ENCODE results near the gene KLC1.
"Not testable (repeated sequence)": the region's sequence is repeated elsewhere in the genome, so short reads cannot be mapped to it uniquely, and the experiment has no call there.

The KLC1 gene

DNA sequence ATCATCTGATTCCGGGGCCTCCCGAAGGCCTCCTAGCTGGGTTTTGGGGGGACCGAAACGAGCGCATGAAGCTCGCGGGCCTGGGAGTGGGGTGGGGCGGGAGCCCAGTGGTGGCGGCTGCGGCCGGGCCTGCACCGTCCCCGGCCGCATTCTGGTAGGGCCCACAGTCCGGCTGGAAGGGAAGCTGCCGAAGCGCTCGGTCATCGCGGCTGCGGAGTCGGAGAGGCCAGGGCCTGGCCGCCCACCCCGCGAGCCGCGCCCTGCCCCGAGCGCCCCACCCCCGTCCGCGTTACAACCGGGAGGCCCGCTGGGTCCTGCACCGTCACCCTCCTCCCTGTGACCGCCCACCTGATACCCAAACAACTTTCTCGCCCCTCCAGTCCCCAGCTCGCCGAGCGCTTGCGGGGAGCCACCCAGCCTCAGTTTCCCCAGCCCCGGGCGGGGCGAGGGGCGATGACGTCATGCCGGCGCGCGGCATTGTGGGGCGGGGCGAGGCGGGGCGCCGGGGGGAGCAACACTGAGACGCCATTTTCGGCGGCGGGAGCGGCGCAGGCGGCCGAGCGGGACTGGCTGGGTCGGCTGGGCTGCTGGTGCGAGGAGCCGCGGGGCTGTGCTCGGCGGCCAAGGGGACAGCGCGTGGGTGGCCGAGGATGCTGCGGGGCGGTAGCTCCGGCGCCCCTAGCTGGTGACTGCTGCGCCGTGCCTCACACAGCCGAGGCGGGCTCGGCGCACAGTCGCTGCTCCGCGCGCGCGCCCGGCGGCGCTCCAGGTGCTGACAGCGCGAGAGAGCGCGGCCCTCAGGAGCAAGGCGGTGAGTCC, at the start of gene KLC1:
KLC1 (plus strand) TSS at position 528 of the 819 bp plus-strand sequence. CDS start 25,354 bp downstream, outside the sequence.
- no peak for FAIRE-seq

DNA sequence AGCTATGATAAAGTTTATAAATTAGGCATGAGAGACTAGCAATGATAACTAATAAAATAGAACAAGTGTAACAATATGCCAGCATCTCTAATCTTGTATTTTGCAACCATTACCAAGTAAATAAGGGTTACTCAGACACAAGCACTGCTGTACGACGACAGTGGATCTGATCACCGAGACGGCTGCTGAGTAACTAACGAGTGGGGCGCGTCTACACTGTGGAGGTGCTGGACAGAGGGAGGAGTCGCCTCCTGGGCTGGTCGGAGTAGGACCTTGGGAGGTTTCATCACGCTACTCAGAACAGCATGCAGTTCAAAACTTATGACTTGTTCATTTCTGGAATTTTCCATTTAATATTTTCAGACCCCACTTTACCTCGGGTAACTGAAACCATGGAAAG, 47.8 kb upstream of the KLC1 start:
- no peak for FAIRE-seq

DNA sequence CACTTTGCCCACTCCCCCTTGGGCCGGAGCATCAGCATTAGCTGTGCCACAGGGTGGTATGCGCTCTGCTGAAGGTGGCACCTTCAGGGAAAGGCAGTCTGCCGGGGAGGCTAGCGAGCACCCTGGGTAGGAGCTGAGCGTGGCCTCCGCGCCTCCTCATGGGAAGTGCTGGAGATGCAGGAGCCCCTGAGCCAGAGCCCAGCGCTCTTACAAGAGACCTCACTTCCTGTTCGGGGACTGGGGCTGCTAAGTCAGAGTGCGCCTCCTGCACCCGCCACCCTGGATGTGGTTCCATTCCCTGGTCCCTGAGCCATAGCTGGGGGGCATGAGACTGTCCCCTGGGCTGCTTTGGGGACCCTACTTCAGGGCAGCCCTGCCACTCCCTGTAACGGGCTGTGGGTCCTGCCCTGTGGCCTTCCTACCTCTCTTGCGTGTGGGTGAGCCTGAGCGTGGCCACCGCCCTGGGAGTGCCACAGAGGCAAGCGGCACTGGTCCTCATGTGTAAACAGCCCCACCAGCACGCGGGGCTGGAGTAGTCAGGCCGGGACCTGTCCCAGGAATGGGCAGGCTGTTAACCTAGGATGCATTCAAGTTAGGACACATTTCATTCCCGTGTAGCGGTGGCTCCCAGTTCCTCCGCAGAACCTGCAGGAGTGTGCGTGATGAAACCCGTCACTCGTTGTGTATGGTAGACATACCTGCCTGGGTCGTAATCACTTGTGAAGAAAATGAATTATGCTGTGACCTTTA, 46.9 kb upstream of the KLC1 start:
- no peak for FAIRE-seq

DNA sequence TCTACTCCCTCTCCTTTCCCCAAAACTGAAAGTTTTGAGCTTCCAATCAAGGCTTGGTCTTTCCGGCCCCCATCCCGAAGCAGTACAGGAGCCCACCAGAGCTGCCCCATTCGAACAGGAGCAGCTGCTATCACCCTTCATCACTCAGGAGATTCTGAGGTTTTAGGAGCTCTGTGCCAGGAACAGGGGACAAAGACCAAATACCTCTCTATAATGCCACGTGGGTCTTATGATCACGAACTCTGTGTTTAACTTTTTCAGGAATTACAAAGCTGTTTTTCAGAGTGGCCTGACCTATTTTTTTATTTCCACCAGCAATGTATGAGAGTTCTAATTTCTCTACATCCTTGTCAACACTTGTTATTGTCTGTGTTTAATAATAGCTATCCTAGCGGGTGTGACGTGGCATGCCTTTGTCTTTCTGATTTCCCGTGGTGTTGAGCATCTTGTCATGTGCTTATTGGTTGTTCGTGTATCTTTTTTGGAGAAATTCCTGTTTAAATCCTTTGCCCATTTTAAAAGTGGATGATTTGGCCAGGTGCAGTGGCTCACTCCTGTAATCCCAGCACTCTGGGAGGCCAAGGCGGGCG, 44.6 kb upstream of the KLC1 start:
- no peak for FAIRE-seq

DNA sequence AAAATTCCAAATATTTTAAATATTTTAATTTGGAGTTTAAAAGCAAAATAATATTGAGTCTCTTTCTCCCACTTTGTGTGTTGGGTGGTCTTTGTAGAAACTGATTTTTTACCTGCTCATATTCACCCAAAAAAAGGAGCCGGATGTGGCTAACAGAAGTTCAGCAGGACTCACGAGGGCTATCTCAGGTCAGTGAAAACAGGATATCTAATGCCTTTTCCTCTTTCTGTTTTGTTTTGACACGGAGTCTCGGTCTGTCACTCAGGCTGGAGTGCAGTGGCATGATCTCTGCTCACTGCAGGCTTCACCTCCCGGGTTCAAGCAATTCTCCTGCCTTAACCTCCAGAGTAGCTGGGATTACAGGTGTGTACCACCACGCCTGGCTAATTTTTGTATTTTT, 35.4 kb upstream of the KLC1 start:
- FAIRE-seq: no peak

DNA sequence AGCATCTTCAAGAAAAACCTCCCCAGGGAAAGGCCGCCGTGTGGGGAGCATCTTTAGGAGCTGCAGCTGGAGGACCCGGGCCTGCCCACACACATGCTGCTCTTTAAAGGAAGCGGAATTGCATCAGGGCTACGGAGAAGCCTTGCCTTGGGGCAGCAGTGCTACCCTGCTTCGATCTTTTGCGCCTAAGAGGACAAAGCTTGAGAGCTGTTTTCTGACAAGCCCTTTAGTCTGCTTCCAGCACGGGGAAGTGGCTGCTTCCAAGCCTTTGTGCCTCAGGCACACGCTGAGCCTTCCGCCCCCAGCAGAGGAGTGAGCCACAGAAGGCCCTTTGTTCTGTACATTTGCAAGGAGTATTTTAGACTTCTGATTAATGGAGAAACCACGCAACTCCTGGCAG, 34.7 kb upstream of the KLC1 start:
- FAIRE-seq: no peak

DNA sequence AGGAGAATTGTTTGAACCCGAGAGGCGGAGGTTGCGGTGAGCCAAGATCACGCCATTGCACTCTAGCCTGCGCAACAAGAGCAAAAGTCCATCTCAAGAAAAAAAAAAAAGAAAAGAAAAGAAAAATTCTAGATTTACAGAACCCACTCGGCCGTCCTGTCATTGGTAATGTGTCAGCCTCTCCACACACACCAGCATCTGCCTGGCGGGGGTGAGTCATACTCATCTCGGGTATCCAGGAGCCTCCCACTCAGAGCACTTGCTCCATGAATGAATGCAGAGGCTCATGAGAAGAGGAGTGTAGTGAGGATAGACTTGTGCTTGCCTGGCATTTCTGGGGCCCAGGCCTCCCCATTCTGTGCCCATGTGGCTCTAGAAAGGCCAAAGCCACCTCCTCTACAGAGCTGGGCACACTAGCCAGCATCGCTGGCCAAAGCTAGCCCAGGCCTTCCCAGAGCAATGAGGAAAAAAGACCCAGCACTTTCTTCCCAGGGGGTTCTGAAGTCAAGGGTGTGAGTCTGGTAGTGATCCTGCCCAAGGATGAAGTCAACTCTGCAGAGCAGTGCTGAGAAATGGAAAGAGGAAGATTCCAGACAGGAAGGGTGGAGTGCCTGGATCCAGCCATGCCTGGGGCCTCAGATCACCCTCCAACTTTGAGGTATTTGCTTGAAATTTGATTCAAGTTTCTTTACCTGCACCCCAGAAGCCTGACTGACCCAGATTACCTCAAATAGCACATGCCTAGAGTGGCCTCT, 31.2 kb upstream of the KLC1 start:
- FAIRE-seq: no peak

DNA sequence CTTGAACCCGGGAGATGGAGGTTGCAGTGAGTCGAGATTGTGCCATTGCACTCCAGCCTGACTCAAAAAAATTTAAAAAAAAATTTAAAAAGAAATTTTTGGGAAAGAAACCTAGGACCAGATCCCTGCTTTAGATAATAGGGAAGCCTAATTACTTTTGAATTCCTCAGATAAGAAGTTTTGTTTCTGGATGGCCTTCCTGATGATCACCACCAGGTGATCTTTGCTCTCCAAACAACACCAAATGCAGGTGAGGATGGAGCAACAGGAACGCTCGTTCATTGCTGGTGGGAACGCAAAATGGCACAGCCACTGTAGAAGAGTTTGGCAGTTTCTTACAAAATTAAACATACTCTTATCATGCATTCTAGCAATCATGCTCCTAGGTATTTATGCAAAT, 28.5 kb upstream of the KLC1 start:
- no peak for FAIRE-seq

DNA sequence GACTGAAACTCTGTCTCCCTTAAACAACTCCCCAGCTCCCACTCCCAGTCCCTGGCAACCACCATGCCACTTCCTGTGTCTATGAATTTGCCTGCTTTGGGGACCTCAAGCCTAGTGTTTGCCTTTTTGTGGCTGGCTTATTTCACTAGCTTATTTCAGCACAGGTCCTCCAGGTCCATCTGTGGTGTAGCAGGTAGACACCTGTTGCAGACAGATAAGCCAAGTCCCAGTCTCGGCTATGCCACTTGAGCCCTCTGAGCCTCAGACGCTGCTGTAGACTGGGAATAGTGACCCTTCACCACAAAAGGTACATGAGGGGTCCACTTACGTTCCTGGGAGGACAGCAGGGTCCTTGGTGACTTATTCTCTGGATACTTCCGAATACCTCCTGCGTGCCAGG, 24.4 kb upstream of the KLC1 start:
- no peak for FAIRE-seq

DNA sequence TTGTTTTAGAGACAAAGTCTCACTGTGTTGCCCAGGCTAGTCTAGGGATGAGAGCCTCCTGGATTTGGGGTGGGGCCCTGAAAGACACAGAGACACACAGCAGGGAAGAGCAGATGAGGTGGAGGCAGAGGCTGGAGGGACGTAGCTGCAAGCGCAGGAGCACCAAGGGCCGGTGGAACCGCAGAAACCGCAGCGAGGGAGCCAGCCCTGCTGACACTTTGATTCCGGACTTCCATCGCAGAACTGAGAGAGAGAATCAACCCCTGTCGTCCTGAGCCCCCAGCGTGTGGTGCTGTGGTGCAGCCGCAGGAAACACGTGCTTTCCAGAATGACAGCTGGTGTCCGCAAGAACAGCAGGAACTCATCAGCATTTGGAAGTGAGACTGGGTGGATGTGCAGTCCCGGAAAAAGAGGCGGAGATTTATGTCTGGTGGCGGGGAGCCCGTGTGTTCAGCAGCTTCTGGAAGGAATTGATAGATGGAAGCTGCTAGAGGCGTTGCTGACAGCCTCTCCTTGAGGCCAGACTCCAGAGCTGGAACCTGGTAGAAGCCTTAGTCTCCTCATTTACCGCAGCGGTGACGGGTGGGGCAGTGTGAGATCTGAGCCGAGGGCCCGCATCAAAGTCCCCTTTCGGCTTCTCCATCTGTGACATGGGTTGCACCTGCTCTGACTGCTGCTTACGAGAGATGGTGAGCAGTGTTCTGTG, 21.9 kb upstream of the KLC1 start:
- no peak for FAIRE-seq

DNA sequence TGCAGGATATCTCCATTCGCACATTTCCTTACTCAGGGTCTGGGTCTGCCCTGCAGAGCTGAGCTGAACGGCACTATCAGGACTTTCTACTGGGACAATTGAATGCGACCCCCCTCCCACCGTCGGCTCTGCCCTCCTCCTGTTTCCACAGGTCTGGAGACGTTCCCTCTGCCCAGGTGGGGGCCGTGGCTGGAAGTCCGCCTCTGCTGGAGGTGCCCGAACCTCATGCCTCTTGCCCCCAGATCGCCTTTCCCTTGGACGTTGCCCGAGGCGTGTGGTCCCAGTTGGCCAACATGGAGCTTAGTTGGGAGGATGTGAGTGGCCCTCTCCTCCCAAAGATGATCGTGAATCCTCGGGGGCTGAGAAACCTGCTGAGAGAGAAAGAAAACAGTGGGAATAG, 21.2 kb upstream of the KLC1 start:
- no peak for FAIRE-seq

DNA sequence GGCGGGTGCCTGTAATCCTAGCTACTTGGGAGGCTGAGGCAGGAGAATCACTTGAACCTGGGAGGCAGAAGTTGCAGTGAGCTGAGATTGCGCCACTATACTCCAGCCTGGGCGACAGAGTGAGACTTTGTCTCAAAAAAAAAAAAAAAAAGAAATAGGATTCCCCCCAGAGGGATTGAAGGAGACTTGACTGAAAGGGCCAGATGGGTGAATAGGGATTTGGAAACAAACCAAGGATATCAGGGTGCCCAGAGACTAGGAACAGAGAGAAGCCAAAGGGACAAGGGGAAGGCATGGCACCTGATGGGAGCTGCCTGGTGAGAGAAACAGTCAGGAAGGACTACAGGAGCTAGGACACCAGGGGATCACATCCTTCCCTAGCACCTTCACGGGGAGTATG, 19.9 kb upstream of the KLC1 start:
- FAIRE-seq: not testable (repeated sequence)

DNA sequence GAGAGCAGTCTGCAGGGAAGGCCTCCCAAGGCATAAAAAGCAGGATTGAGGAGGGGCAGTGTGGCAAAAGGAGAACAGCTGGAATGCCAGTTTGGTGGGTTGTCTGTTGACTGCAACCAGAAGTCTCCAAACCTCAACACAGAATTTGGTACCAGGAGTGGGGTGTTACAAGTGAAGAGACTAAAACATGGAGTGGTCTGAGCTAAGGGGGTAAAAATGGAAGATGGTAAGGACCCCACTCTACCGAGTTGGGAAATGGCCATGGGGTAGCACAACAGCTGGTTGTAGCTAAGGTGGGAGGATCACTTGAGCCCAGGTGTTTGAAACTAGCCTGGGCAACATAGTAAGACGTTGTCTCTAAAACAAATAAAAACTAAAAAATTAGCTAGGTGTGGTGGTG, 17.8 kb upstream of the KLC1 start:
- FAIRE-seq: no peak

DNA sequence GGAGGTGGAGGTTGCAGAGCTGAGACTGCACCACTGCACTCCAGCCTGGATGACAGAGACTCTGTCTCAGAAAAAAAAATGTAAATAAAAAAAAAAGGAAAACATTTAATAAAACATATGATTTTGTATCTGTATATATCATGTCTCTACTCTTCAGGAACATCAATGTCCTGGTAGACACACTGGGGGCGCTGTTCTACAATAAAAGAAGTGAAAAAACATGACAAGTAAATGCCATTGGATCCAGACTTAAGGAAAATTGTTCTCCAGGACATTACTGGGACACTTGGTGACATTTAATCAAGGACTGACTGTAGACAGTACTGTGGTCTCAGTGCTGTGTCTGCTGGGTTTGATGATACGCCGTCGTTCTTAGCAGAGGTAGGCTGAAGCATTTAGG, 15.5 kb upstream of the KLC1 start:
- no peak for FAIRE-seq

DNA sequence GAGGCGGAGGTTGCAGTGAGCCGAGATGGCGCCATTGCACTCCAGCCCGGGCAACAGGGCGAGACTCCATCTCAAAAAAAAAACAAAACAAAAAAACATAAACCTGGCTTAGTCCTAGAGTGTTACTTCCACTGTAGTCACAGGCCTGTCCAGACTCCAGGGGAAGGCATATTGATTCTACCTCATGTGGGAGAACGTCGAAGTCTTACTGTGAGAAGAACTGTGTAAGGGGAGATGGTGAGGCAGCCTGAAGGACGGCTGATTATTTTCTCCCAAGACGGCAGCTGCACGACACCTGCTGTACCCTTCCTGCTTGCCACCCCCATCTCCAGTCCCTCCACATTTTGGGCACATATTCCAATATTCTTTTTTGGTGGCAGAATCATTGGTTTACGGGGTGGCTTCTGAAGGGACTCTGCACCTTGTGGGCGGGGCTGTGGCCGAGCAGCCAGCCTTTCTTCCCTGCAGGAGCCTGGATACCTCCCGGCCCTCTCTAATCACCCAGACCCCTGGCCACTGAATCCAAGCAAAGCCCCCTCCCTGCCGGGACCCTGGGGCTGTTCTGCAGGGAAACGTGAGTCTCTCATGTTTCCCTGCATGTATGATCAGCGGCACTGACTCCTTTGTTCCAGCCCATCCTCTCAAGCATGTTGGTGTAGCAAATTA, 12.2 kb upstream of the KLC1 start:
- no peak for FAIRE-seq

DNA sequence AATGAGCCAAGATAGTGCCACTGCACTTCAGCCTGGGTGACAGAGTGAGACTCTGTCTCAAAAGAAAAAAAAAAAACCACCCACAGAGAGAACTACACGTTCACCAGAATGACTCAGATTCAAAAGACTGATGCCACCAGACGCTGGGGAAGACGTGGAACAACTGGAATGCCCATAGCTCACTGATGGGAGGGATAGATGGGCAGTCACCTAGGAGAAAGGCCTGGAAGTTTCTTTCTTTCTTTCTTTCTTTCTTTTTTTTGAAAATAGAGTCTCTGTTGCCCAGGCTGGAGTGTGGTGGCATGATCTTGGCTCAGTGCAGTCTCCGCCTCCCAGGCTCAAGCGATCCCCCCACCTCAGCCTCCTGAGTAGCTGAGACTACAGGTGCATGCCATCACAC, 10.0 kb upstream of the KLC1 start:
- FAIRE-seq: no peak

DNA sequence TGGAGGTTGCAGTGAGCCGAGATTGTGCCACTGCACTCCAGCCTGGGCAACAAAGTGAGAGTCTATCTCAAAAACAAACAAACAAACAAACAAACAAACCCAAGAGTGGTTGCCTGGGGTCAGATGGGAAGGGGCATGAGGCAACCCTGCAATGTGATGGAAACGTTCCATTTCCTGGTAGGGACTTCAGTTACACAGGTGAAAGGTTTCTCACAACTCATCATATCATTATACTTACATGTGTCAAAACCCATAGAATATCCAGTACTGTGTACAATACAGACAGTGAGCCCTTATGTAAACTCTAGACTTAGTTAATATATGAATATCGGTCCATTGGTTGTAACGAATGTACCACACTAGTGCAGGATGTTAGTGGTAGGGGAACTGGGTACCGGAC, 7.2 kb upstream of the KLC1 start:
- no peak for FAIRE-seq

DNA sequence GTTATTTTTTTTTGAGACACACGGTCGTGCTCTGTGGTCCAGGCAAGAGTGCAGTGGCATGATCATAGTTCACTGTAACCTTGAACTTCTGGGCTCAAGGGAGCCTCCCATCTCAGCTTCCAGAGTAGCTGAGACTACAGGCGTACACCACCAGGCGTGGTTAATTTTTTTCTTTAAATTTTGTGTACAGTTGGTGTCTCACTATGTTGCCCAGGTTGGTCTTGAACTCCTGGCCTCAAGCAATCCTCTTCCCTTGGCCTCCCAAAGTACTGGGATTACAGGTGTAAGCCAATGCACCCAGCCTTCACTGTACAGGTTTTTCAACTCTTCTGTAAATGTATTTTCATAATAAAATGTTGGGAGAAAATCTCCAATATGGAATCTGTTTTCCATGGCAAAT, 5.7 kb upstream of the KLC1 start:
- no peak for FAIRE-seq

DNA sequence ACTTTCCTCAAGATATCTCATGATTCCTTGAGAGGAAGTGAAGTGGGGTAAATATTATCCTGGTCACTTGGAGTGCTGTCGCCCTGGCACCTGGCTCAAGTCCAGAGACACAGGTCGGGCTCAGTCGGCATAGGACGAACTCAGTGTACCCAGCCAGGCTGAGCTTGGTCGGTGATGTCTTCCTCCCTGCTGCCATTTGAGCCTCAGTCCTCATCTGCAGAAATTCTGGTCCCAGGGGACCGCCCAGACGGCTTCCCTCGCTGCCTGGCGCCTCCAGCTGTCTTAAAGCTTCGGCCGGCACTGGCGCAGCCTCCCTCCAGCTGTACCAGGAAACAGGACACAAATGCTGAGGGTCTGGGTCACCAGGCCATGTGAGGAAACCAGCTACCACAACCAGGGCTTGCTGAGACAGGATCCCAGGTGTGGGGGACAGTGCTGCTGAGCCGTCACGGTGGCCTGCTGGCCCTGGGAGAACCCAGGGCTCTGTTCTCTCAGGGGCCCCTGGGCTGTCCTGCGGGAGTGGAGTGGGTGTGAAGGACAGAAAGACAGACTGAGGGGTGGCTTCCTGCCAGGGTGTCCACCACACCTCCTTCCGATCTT, 5.0 kb upstream of the KLC1 start:
- no peak for FAIRE-seq

DNA sequence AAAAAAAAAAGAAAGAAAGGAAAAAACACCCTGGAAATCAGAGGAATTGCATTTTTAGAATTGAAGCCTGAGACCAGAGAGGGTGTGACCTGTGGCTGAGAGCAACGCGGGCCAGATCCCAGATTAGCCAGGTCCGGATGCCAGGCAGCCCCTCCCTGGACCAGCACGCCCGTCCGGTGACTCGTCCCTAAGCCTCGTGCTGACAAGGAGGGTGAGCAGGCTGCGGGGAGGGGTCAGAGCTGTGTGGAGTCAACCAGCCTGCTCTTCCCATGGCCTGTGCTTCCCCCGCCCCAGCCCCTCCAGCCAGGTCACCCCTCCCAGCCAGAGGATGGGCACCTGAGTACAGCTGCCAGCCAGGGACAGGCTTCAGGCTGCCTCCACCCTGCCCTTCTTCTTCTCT, 4.2 kb upstream of the KLC1 start:
- no peak for FAIRE-seq

DNA sequence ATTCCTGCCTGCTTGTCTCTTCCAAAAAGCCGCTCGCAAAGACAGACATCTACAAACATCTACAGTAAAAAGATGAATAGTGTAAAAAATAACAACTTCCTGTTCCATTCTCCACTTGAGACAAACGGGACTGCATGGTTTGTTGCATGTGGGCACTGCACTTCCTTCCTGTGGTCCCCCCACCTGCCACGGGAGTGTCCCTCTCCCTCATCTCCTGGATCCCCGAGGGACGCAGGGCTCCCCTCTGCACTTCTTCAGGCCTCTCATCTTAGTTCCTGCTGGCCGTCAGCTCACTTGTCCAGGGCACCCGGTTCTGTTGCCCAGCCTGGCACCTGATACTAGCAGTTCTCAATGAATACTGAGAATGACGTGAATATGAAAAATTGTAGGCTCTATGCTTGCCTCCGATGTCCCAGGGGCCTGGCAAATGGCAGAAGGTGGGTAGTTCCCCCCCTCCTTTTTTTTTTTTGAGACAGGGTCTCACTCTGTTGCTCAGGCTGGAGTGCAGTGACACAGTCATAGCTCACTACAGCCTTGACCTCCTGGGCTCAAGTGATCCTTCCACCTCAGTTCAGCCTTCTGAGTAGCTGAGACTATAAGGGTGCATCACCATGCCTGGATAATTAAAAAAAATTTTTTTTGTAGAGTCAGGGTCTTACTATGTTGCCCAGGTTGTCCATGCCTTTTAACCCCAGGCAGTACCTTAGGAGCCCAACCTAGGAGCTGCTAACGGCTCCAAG, 3.5 kb upstream of the KLC1 start:
- no peak for FAIRE-seq

Measured in TTC549 (cell line).